SJSA1 (cell line): ENCODE measurements around the gene PRXL2B. TPM values are rescaled to one million over a fixed set of nuclear protein-coding genes. Genes with fewer than 3 reads are reported as not detected.

Source experiments
- DNase-seq, 2 experiments: peaks; one replicate each; pipeline ENCODE4 v3.0.0-alpha.2; 2015 to 2020; ENCODE audit warnings: low spot score in 2 of 2, low read depth in 1 of 2
- H3K27ac ChIP-seq: fragments of 250-450 bp; sonication (Bioruptor Pico); 2 replicates; pipeline ENCODE4 v1.5.1; 2020; ENCODE audit warnings: mild to moderate bottlenecking, moderate library complexity
- H3K27me3 ChIP-seq: fragments of 250-450 bp; sonication (Bioruptor Pico); replicated peaks from 2 replicates; pipeline ENCODE4 v1.5.1; 2020; ENCODE audit warnings: mild to moderate bottlenecking, moderate library complexity
- H3K36me3 ChIP-seq: fragments of 250-450 bp; sonication (Bioruptor Pico); 2 replicates; pipeline ENCODE4 v1.5.1; 2020; ENCODE audit warnings: mild to moderate bottlenecking
- H3K4me1 ChIP-seq: fragments of 250-450 bp; sonication (Bioruptor Pico); replicated peaks from 2 replicates; pipeline ENCODE4 v1.6.1; 2021; ENCODE audit warnings: mild to moderate bottlenecking
- H3K4me3 ChIP-seq: fragments of 250-450 bp; sonication (Bioruptor Pico); 2 replicates; pipeline ENCODE4 v1.5.1; 2020; ENCODE audit warnings: mild to moderate bottlenecking
- H3K9me3 ChIP-seq: fragments of 250-450 bp; sonication (Bioruptor Pico); replicated peaks from 2 replicates; pipeline ENCODE4 v1.5.1; 2020; ENCODE audit warnings: mild to moderate bottlenecking
- total RNA-seq: library from RNA; depleted of rRNA; stranded (reverse); fragments of >200 nt; shearing (Covaris generic); gene quantifications from 2 replicates; pipeline ENCODE4 v1.2.3, GENCODE V29; 2014

Gene PRXL2B
- total RNA-seq, 1 experiment from 2014 or later, result 15.2 TPM

- no peak overlapping the region for H3K27ac ChIP-seq
These were observed 21.1 kb downstream of the PRXL2B start for GRCh38 chr1:2607641-2608091.

DNA sequence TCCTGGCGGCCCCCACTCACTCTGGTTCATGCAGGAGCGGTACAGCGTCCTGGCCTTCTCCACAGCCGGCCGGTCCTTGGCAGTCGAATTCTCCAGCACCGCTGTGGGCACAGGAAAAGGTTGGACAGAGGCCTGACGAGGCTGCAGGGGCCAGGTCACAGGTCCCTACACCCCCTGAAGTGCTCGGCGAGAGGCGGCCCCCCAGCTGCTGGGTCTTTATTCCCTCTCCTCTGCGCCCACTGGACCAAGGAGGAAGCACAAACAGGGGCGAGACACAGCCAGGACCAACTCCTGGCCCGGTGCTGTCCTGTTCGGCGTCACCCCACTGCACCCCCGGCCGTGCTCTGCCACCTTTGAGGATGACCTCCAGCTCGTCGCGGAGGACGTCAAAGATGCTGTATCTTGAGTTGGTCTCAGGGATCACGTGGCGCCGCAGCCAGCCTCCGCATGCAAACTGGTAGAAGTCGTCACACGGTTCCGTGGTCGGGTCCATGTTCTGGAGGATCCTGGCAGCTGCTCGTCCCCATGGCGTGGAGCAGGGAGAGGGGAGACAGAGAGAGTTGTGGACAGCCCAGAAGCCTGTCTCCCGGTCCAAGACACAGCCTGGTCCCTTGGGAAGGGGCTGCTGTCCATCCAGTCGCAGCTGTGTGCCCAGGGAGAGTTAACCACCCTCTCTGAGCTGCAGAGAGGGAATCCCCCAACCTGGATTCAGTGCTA is 22.9 kb downstream of the PRXL2B start:
- H3K4me3 ChIP-seq, result no peak overlapping the region
- no peaks in the 10 kb centered on the region for H3K4me1 ChIP-seq
- no peaks in the 10 kb centered on the region for H3K36me3 ChIP-seq
- DNase-seq, result no peak
- H3K27me3 ChIP-seq, result peaks cover 11% of the 10 kb centered on the region; the same call in 1 of the 2 replicates
- H3K9me3 ChIP-seq, result no peaks in the 10 kb centered on the region; the same call in 1 of the 2 replicates
- H3K27ac ChIP-seq, result no peak overlapping the region

More at GRCh38 chr1:2607641-2608091, 21.1 kb downstream of the PRXL2B start:
- peaks cover 11% of the 10 kb centered on the region; the same call in 1 of the 2 replicates for H3K27me3 ChIP-seq
- DNase-seq, result no peak
- H3K36me3 ChIP-seq, result no peaks in the 10 kb centered on the region
- H3K4me3 ChIP-seq, result no peak overlapping the region
- H3K9me3 ChIP-seq, result no peaks in the 10 kb centered on the region
- H3K4me1 ChIP-seq, result no peaks in the 10 kb centered on the region

DNA sequence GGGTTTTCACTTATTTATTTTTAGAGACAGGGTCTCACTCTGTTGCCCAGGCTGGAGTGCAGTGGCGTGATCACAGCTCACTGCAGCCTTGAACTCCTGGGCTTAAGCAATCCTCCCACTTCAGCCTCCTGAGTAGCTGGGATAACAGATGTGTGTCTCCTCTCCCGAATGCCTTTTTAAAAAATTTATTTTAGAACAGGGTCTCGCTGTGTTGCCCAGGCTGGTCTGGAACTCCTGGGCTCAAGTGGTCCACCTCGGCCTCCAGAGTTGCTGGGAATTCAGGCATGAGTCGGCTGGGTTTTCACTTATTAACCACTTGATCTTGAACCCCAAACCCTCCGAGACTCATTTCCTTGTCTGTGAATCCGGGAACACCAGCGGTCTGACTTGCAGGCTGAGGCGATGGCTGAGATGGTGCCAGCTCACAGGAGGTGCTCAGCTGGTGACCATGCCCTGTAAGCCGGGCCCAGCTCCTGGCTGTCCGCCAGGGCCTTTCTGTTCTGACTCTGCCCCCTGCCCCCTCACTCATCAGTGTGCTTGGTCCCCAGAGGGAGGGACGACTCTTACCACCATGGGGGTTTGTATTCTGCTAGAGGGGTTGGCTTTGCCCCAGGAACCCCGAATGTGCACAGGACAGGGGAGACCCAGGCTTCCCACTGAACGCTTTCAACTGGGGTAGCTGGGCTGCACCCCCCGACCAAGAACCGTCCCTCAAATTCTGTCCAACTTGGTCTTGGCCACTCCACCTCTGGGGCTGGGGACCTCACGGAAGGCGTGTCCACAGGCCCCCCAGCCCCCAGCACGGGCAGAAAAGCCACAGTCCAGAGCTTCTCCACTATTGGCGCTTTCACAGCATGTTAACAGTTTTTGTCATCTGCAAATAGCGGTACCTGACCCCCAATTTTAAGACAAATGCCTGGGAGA is 23.7 kb downstream of the PRXL2B start:
- no peak for DNase-seq
- Histone ChIP-seq H3K9me3 (no peaks in the 10 kb centered on the region; the same call in 1 of the 2 replicates), H3K4me1 (no peaks in the 10 kb centered on the region), H3K27ac (no peak overlapping the region), H3K27me3 (peaks cover 7% of the 10 kb centered on the region; the same call in 1 of the 2 replicates), H3K4me3 (no peak overlapping the region), H3K36me3 (no peaks in the 10 kb centered on the region)

DNA sequence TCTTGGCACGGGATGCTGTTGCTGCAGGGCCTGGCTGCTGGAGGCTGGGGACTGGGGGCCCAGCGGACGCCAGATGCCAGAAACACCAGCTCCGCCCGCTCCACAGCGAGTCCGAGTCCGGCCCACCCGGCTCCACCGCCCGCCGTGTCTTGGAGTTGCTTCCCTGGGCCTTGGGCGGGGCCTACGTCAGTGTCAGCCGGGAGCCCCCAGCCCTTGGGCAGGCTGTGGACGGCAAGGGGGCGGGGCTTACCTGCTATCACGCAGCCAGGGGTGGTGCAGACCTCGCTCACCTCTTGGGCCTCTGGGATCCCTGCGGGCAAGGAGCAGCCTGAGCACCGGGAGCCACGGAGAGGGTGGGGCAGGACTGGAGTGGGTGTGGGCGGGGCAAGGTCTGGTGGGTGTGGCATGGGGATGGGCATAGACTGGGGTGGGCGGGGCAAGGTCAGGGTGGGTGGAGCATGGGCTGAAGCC is 24.5 kb downstream of the PRXL2B start:
- DNase-seq, result peak in 1 of 2 experiments; percentile 3
- H3K27me3 ChIP-seq, result peaks cover 6% of the 10 kb centered on the region; the same call in 1 of the 2 replicates
- no peaks in the 10 kb centered on the region; the same call in 1 of the 2 replicates for H3K9me3 ChIP-seq
- no peak overlapping the region for H3K4me3 ChIP-seq
- no peak overlapping the region for H3K27ac ChIP-seq
- H3K4me1 ChIP-seq, result no peaks in the 10 kb centered on the region
- H3K36me3 ChIP-seq, result no peaks in the 10 kb centered on the region

DNA sequence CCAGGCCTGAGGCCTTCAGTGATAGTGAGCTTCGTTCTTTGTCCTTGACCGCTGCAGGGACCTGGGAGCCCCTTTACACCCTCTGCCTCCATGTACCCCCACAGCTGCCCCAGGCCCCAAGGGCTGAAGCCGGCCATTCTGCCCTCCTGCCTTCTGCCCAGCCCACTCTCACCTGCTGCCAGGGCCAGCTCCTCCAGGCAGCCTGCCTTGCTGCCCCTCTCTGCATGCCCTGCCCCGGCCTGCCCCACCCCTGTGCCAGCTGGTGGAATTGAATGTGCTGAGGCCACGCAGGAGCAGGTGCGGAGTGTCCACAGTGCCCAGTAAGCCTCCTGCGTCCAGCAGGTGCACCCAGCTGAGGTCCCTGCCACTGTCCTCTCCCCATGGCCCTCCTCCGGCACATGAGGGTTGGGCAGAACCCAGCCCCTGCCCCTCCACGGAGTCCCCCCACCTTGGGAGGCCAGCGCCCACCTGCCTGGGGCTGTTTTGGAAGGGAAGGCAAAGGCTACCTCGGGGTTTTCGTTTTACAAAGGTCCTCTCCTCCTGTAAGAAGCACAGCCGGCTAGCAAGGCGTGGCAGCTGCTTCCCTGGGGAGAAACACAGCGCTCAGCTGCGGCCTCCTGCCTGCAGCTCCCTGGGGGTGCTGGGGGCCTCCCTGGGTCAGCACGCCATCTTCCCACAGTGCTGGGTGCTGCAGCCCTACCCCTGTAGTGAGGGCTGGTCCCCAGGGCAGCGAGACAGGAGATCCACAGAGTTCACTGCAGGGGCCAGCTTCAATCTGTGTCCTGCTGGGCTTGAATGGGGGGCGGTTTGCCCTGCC is 25.3 kb downstream of the PRXL2B start:
- peaks cover 6% of the 10 kb centered on the region; the same call in 1 of the 2 replicates for H3K27me3 ChIP-seq
- no peaks in the 10 kb centered on the region; the same call in 1 of the 2 replicates for H3K9me3 ChIP-seq
- no peak overlapping the region for H3K27ac ChIP-seq
- no peaks in the 10 kb centered on the region for H3K36me3 ChIP-seq
- no peaks in the 10 kb centered on the region for H3K4me1 ChIP-seq
- H3K4me3 ChIP-seq, result no peak overlapping the region
- no peak for DNase-seq

GRCh38 chr1:2612591-2613365 is 26.2 kb downstream of the PRXL2B start:
- Histone ChIP-seq H3K27me3 (peaks cover 6% of the 10 kb centered on the region; the same call in 1 of the 2 replicates), H3K27ac (no peak overlapping the region), H3K9me3 (no peaks in the 10 kb centered on the region; the same call in 1 of the 2 replicates), H3K4me3 (no peak overlapping the region), H3K36me3 (no peaks in the 10 kb centered on the region), H3K4me1 (no peaks in the 10 kb centered on the region)
- DNase-seq, result no peak

- Histone ChIP-seq H3K9me3 (no peaks in the 10 kb centered on the region; the same call in 1 of the 2 replicates), H3K4me3 (no peak overlapping the region), H3K27me3 (peaks cover 4% of the 10 kb centered on the region; the same call in 1 of the 2 replicates), H3K36me3 (no peaks in the 10 kb centered on the region), H3K4me1 (no peaks in the 10 kb centered on the region), H3K27ac (no peak overlapping the region)
- no peak for DNase-seq
These were observed 27.6 kb downstream of the PRXL2B start for GRCh38 chr1:2614145-2614544.

DNA sequence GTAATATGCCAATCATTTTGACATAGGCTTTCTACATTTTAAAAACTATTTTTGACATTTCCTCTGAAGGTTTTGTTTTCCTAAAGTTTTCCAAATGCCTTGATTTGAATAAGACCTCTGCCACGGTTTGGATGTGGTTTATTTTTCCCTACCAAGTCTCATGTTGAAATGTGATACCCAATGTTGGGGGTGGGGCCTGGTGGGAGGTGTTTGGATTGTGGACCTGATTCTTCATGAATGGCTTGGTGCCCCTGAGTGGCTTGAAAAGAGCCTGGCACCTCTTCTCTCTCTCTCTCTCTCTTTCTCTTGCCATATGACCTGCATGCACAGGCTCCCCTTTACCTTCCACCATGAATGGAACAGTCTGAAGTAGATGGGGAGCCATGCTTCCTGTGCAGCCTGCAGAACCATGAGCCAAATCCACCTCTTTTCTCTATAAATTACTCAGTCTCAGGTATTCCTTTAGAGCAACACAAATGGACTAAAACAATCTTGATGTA is 31.4 kb downstream of the PRXL2B start:
- Histone ChIP-seq H3K36me3 (no peaks in the 10 kb centered on the region), H3K4me3 (no peak overlapping the region), H3K27me3 (peaks cover 12% of the 10 kb centered on the region), H3K9me3 (no peaks in the 10 kb centered on the region; the same call in 1 of the 2 replicates), H3K27ac (no peak overlapping the region), H3K4me1 (no peaks in the 10 kb centered on the region)
- DNase-seq, result no peak

DNA sequence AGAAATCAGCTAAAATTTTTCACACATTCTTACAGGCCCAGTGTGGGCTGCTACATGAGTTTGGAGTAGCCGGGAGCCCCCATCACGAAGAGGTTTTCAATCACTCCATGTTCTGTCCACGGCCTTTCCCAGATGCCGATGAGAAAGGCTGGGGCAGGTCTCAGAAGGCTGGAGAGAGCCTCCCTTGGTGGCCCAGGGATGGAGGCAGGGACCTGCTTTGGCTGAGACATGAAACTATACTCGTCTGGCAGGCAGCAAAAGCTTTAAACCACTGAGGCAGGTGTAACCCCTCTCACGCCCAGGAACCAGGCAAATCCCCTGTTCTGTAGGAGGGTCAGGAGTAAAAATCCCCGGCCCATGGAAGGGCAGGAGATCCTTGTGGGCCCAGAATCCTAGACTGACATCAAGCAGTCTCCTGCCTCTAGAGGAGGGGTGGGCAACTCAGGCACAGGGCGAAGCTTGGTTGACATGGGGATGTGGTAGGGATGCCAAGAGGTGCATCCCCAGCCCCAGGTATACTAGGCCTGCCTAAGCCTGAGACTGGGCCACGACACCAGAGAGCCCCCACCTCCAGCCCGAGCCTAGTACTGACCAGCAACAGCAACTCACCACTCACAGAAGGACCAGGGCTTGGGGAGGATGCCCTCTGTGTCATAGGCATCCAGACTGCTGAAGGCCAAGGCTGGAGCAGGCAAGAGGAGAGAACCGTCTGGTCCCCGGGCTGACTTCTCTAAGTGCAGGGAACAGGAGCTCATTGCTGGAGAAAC is 37.2 kb downstream of the PRXL2B start:
- H3K36me3 ChIP-seq, result no peaks in the 10 kb centered on the region
- no peak overlapping the region for H3K4me3 ChIP-seq
- H3K27me3 ChIP-seq, result peaks cover 34% of the 10 kb centered on the region
- no peak overlapping the region for H3K27ac ChIP-seq
- DNase-seq, result peak in 1 of 2 experiments; percentile 32
- no peaks in the 10 kb centered on the region; the same call in 1 of the 2 replicates for H3K9me3 ChIP-seq
- H3K4me1 ChIP-seq, result no peaks in the 10 kb centered on the region

- no peaks in the 10 kb centered on the region for H3K4me1 ChIP-seq
- no peaks in the 10 kb centered on the region for H3K36me3 ChIP-seq
- H3K9me3 ChIP-seq, result no peaks in the 10 kb centered on the region; the same call in 1 of the 2 replicates
- H3K27ac ChIP-seq, result no peak overlapping the region
- peak in 1 of 2 experiments; percentile 27 for DNase-seq
- H3K4me3 ChIP-seq, result no peak overlapping the region
- peaks cover 41% of the 10 kb centered on the region for H3K27me3 ChIP-seq
These were observed 38.2 kb downstream of the PRXL2B start for GRCh38 chr1:2624735-2625300.

- peak in 1 of 2 experiments; percentile 25 for DNase-seq
- Histone ChIP-seq H3K9me3 (no peaks in the 10 kb centered on the region; the same call in 1 of the 2 replicates), H3K27me3 (peaks cover 39% of the 10 kb centered on the region), H3K27ac (no peak overlapping the region), H3K36me3 (no peaks in the 10 kb centered on the region), H3K4me1 (no peaks in the 10 kb centered on the region), H3K4me3 (no peak overlapping the region)
These were observed 38.7 kb downstream of the PRXL2B start for GRCh38 chr1:2625311-2625710.
